Hindlimb muscle (tissue), 1 donor: ENCODE measurements around the gene IRX6. TPM values are rescaled to one million over a fixed set of nuclear protein-coding genes. Genes with fewer than 3 reads are reported as not detected.
A peak's percentile ranks its signal among the peaks of the same experiment; 100 is the strongest.

ENCODE experiments used
- DNase-seq: peaks from one replicate; pipeline ENCODE4 v3.0.0-alpha.2; 2013
- polyA plus RNA-seq: library from polyadenylated mRNA; unstranded; fragments of 120-200 nt; gene quantifications from one replicate; pipeline ENCODE4 v1.2.1, GENCODE V29; 2013; ENCODE audit not compliant: insufficient read length

IRX6 gene
- polyA plus RNA-seq, 1 donor = 0.18 TPM

DNA sequence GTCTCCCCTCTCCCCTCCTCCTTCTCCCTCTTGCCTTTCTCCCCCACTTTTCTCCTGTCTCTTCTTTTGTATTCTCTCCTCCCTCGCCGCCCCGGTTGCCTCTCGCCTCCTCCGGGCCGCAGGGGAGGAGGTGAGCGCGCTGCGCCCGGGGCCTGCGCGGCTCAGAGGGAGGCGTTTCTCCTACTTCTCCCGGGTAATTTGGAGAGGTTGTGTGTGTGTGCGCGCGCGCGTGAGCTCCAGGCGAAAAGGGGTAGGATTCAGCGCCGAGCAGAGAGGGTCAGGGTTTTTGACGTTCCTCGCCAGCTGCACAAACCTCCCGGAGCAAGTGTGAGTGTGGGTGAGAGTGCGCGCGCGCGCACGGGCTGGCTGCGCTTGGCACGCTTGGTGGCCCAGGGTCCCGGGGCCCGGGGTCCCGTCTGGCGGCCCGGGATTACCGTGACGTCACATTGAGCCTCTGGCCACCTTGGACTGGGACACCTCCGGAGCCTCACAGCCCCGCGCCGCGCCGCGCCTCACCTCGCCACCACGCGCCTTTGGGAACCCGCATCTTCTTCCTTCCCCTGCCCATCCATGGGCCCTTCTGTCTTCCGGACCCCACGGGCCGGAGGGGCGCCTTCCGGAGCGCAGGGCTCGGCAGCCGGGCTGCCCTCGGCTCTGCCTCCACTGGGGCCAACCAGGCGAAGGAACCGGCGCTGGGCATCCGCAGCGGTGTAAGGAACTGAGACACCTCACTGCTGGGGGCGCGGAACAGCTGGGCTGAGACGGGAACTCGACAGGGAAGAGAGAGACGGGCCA lies 479 bp downstream of the IRX6 start:
- DNase-seq = peak; percentile 6

DNA sequence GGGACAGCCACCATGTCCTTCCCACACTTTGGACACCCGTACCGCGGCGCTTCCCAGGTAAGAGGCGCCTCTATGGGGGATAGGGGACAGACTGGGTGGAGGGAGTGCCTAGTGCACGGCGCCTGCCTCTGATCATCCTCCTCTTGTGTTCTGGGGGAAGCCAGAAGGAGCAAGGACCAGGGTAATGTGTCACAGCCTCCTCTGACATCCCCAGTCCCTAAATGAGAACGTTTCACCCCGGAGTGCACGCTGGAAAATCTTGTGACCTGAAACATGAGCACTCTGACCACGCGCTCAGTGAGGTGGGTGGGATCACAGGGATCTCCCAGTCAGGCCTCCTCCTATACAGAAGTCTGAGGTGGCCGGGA lies 1.1 kb downstream of the IRX6 start:
- peak; percentile 12 for DNase-seq

GRCh38 chr16:55325458-55326109 lies 1.6 kb downstream of the IRX6 start:
- DNase-seq = no peak

- DNase-seq = no peak
These were observed 2.5 kb downstream of the IRX6 start for GRCh38 chr16:55326261-55327092.

GRCh38 chr16:55328611-55329569 lies 4.9 kb downstream of the IRX6 start:
- DNase-seq = no peak

- DNase-seq = no peak
These were observed 5.9 kb downstream of the IRX6 start for GRCh38 chr16:55329791-55330428.

GRCh38 chr16:55330781-55331647 lies 7.0 kb downstream of the IRX6 start:
- peak; percentile 6 for DNase-seq

GRCh38 chr16:55331648-55332185 lies 7.7 kb downstream of the IRX6 start:
- no peak for DNase-seq

DNA sequence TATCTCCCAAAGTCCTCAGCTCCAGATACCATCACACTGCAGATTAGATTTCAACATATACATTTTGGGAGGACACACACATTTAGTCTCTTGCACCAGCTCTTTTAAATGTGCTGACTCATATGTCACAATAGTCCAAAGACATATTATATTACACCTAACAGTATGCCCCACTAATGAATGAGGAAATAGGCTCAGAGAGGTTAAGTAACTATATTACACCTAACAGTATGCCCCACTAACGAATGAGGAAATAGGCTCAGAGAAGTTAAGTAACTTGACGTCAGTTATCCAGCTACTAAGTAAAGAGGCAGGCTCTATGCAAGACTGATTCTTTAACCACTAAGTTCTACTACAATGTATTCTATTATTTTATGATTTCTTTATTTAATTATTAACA lies 9.7 kb downstream of the IRX6 start:
- DNase-seq = no peak

DNA sequence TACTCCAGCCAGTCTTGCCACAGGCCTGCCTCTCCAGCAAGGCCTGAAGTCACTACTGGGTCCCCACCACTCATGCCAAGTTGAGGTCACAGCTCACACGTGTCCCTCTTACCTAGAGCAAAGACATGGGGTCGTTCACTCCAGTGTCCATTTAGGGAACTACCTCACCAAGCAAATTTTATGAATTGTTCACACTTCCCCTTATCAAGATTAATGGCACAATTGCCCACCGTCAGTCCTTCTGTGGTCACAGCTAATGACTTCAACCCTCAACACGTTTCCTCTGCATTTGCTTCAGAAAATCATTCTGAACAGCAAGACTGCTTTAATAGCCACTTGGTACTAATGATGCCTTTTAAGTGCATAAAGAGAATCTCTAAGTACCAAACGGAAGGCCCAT lies 14.6 kb downstream of the IRX6 start:
- DNase-seq = no peak

DNA sequence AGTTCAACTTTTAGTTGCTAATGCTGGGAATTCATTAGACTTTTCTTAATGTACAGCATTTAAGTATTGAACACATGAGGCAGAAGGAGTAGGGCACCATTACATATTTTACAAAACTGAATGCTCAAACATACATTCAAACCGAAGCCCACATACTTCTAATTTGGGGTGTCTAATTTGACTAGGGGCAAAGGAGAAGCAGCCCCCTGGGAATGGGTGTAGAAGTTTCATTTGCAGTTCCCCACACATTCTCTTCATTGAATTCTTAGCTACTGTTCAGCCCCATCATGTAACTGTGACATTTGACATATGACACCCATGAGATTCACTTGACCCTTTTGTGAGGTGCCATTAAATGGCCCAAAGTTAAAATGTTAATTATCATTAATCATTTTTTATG lies 16.4 kb downstream of the IRX6 start:
- no peak for DNase-seq

DNA sequence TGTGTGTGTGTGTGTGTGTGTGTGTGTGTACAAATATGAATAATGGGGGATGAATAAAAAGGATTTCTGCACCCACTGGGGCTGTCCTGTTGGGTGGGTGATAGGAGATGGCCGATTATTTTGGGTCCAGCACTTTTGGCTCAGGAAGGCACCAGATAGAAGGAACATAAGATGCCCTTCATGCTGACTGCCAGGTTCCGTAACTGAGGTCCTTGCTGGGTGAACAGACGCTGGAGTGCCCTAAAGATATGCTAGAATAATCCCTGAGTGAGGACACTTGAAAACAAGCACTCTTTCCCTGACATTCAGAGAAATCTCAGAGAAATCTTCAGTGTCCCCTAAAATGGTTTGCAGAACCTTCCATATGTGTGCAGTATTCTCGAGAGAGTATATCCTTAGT lies 17.7 kb downstream of the IRX6 start:
- no peak for DNase-seq

DNA sequence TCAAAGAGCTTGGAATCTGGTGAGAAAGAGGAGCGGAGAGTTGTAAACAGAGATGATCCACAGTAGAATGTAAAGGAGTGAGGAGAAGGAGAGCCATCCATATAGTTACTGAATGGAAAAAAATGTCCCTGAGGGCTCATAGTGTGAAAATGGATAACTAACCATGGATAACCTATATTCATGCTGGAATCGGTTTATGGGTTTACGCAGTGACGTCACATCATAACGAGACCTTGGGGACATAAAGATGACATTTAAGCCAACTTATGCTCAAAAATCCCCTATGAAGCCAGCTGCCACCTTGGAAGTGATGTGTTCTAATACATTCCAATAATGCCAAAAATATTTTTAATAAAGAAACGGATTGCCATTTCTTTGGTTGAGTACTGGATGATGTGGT lies 22.5 kb downstream of the IRX6 start:
- DNase-seq = no peak

GRCh38 chr16:55349867-55350266 lies 25.9 kb downstream of the IRX6 start:
- no peak for DNase-seq

GRCh38 chr16:55350984-55351383 lies 27.0 kb downstream of the IRX6 start:
- no peak for DNase-seq

DNA sequence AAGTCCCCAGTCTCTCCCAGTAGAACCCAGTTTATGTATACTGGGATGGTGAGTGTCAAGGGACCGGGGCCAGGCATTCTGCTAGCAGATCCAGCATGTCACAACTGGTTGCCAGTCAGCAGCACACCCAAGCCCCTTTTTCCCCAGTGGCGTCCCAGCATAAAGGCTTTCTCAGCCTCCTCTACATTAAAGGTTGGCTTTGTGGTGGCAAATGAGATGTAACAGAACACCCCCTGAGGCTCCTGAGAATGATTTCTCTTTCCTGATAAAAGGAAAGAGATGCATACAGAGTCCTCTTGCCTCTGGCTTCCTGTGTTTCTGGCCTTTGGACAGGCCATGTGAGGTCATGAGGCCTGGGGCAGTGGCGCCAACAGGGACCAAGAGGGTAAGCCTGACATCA lies 27.9 kb downstream of the IRX6 start:
- no peak for DNase-seq

GRCh38 chr16:55357241-55357640 lies 33.2 kb downstream of the IRX6 start:
- no peak for DNase-seq

- DNase-seq = no peak
These were observed 35.9 kb downstream of the IRX6 start for GRCh38 chr16:55359946-55360345.

- no peak for DNase-seq
These were observed 40.8 kb downstream of the IRX6 start for GRCh38 chr16:55364811-55365210.

DNA sequence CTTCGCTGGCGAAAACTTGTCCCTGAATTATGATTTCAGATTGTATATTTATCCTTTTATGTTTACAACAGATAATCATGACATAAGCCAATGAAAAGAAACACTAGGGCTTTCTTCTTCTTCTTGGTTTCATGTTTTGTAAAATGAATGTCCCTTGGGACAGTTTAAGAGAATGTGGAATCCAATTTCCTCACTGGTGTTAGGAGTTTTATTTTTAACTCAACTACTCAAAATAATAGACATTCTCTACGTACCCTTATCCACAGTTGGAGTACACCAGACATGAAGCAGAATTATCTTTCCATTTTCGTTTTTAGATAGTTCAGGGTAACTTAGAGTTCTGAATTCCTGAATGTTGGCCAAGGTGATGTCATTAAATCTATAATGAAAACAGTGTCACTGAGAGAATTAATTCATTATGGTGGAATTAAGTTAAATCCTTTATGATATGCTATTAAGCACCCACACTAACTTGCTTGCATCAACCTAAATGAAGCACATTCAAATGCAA lies 43.4 kb downstream of the IRX6 start:
- no peak for DNase-seq
